Thyroid gland (tissue), 4 donors: Measurements from ENCODE around the gene MYO1D.

Experiments used
- CTCF ChIP-seq, 6 experiments: fragments of 200-600 bp in 3 of 6; fragments of 450-650 bp in 3 of 6; sonication (generic) in 3 of 6; IDR thresholded peaks; one replicate each; pipeline ENCODE4 v1.5.1; 2016 to 2019; ENCODE audit warnings: antibody characterized with exemption in 6 of 6, mild to moderate bottlenecking in 2 of 6, inconsistent platforms in 1 of 6, moderate library complexity in 1 of 6
- POLR2A ChIP-seq, 2 donors: fragments of 450-650 bp; IDR thresholded peaks; one replicate each; pipeline ENCODE4 v1.6.1; 2017; ENCODE audit warnings: antibody characterized with exemption in 2 of 2, mild to moderate bottlenecking in 2 of 2, moderate library complexity in 1 of 2

- TF ChIP-seq POLR2A (IDR thresholded peaks at IDR 0.05) (peak in 1 of 2 donors; percentile 22), CTCF (IDR thresholded peaks at IDR 0.05) (no peak)
Measured at GRCh38 chr17:32873114-32873513, 3.8 kb downstream of the MYO1D start.
